Retinal pigment epithelial cell (primary cell): Measurements from ENCODE around the gene GNL1.

Source experiments
- DNase-seq: peaks from one replicate; pipeline ENCODE4 v3.0.0-alpha.2; 2010; ENCODE audit warnings: low read depth
- H3K4me3 ChIP-seq: 2 replicates; pipeline ENCODE4 v1.5.1; 2011; ENCODE audit warnings: mild to moderate bottlenecking, low read length, control low read depth, moderate library complexity
- CTCF ChIP-seq: conservative IDR thresholded peaks from 2 replicates; pipeline ENCODE4 v1.5.1; 2011; ENCODE audit warnings: low read depth, low read length, control low read depth, inconsistent platforms

Gene GNL1

GRCh38 chr6:30515944-30516753 lies 40.1 kb downstream of the GNL1 start:
- H3K4me3 ChIP-seq: peak overlapping the region; percentile 55
- peak; percentile 57 for DNase-seq
- TF ChIP-seq CTCF: no peak

GRCh38 chr6:30515106-30515505 lies 41.2 kb downstream of the GNL1 start:
- no peak for DNase-seq
- no peak overlapping the region for H3K4me3 ChIP-seq
- no peak for TF ChIP-seq CTCF

GRCh38 chr6:30513451-30513850 lies 42.8 kb downstream of the GNL1 start:
- no peak for TF ChIP-seq CTCF
- H3K4me3 ChIP-seq: no peak overlapping the region
- DNase-seq: no peak

- H3K4me3 ChIP-seq: no peak overlapping the region
- DNase-seq: no peak
- TF ChIP-seq CTCF: no peak
Measured at GRCh38 chr6:30511169-30511546, 45.1 kb downstream of the GNL1 start.

- no peak for DNase-seq
- no peak for TF ChIP-seq CTCF
- no peak overlapping the region for H3K4me3 ChIP-seq
Measured at GRCh38 chr6:30510419-30511168, 45.7 kb downstream of the GNL1 start.

- no peak overlapping the region for H3K4me3 ChIP-seq
- TF ChIP-seq CTCF: no peak
- DNase-seq: no peak
Measured at GRCh38 chr6:30508890-30509736, 47.2 kb downstream of the GNL1 start.
